Measurements from ENCODE around the gene NPAS3. TPM values are rescaled to one million over a fixed set of nuclear protein-coding genes. Genes with fewer than 3 reads are reported as not detected.

The NPAS3 gene
- total RNA-seq, 3 donors from 2014 or later = 0.26 TPM; not detected in 2

GRCh38 chr14:33584697-33585096 is 646.0 kb downstream of the NPAS3 start:
- Mint-ChIP-seq H3K4me1 (ENCODE audit: low read depth) (no peaks in the 10 kb centered on the region), H3K27me3 (ENCODE audit: low read depth) (no peaks in the 10 kb centered on the region), H3K9me3 (peaks cover 3% of the 10 kb centered on the region), H3K4me3 (no peak overlapping the region), H3K36me3 (ENCODE audit: insufficient read depth) (no peaks in the 10 kb centered on the region)
- ATAC-seq (no peak), DNase-seq (no peak)

GRCh38 chr14:33586806-33587205 is 648.1 kb downstream of the NPAS3 start:
- no peak overlapping the region for H3K4me3 Mint-ChIP-seq
- DNase-seq (no peak), ATAC-seq (no peak)
- peaks cover 3% of the 10 kb centered on the region for H3K9me3 Mint-ChIP-seq
- H3K4me1 Mint-ChIP-seq (ENCODE audit: low read depth) = no peaks in the 10 kb centered on the region
- H3K36me3 Mint-ChIP-seq (ENCODE audit: insufficient read depth) = no peaks in the 10 kb centered on the region
- H3K27me3 Mint-ChIP-seq (ENCODE audit: low read depth) = no peaks in the 10 kb centered on the region

- peaks cover 3% of the 10 kb centered on the region for H3K9me3 Mint-ChIP-seq
- no peaks in the 10 kb centered on the region for H3K4me1 Mint-ChIP-seq (ENCODE audit: low read depth)
- DNase-seq = no peak
- no peaks in the 10 kb centered on the region for H3K36me3 Mint-ChIP-seq (ENCODE audit: insufficient read depth)
- no peaks in the 10 kb centered on the region for H3K27me3 Mint-ChIP-seq (ENCODE audit: low read depth)
- no peak overlapping the region for H3K4me3 Mint-ChIP-seq
- no peak for ATAC-seq
These were observed 649.1 kb downstream of the NPAS3 start for GRCh38 chr14:33587791-33588190.

- DNase-seq (no peak), ATAC-seq (no peak)
- H3K9me3 Mint-ChIP-seq = peaks cover 3% of the 10 kb centered on the region
- H3K4me3 Mint-ChIP-seq = no peak overlapping the region
- no peaks in the 10 kb centered on the region for H3K36me3 Mint-ChIP-seq (ENCODE audit: insufficient read depth)
- no peaks in the 10 kb centered on the region for H3K4me1 Mint-ChIP-seq (ENCODE audit: low read depth)
- no peaks in the 10 kb centered on the region for H3K27me3 Mint-ChIP-seq (ENCODE audit: low read depth)
These were observed 650.1 kb downstream of the NPAS3 start for GRCh38 chr14:33588771-33589170.

GRCh38 chr14:33589334-33589733 is 650.7 kb downstream of the NPAS3 start:
- Mint-ChIP-seq H3K36me3 (ENCODE audit: insufficient read depth) (no peaks in the 10 kb centered on the region), H3K4me1 (ENCODE audit: low read depth) (no peaks in the 10 kb centered on the region), H3K4me3 (no peak overlapping the region), H3K9me3 (peaks cover 3% of the 10 kb centered on the region), H3K27me3 (ENCODE audit: low read depth) (no peaks in the 10 kb centered on the region)
- ATAC-seq (no peak), DNase-seq (no peak)

- no peak overlapping the region for H3K4me3 Mint-ChIP-seq
- no peaks in the 10 kb centered on the region for H3K4me1 Mint-ChIP-seq (ENCODE audit: low read depth)
- no peaks in the 10 kb centered on the region for H3K27me3 Mint-ChIP-seq (ENCODE audit: low read depth)
- H3K9me3 Mint-ChIP-seq = no peaks in the 10 kb centered on the region
- ATAC-seq (no peak), DNase-seq (no peak)
- H3K36me3 Mint-ChIP-seq (ENCODE audit: insufficient read depth) = no peaks in the 10 kb centered on the region
These were observed 652.4 kb downstream of the NPAS3 start for GRCh38 chr14:33590891-33591630.

- H3K36me3 Mint-ChIP-seq (ENCODE audit: insufficient read depth) = no peaks in the 10 kb centered on the region
- H3K9me3 Mint-ChIP-seq = no peaks in the 10 kb centered on the region
- DNase-seq = no peak
These were observed 653.6 kb downstream of the NPAS3 start for GRCh38 chr14:33592297-33592696.

GRCh38 chr14:33596211-33597080 is 657.8 kb downstream of the NPAS3 start:
- DNase-seq = no peak
- H3K36me3 Mint-ChIP-seq (ENCODE audit: insufficient read depth) = no peaks in the 10 kb centered on the region
- H3K27me3 Mint-ChIP-seq (ENCODE audit: low read depth) = peaks cover 2% of the 10 kb centered on the region
- no peak overlapping the region for H3K4me3 Mint-ChIP-seq
- no peaks in the 10 kb centered on the region for H3K4me1 Mint-ChIP-seq (ENCODE audit: low read depth)
- no peak for ATAC-seq
- no peaks in the 10 kb centered on the region for H3K9me3 Mint-ChIP-seq

More at GRCh38 chr14:33592297-33592696, 653.6 kb downstream of the NPAS3 start:
- Mint-ChIP-seq H3K4me3 (no peak overlapping the region), H3K4me1 (ENCODE audit: low read depth) (no peaks in the 10 kb centered on the region), H3K27me3 (ENCODE audit: low read depth) (peaks cover 2% of the 10 kb centered on the region)
- no peak for ATAC-seq

- H3K36me3 Mint-ChIP-seq (ENCODE audit: insufficient read depth) = no peaks in the 10 kb centered on the region
- no peak overlapping the region for H3K4me3 Mint-ChIP-seq
- no peaks in the 10 kb centered on the region for H3K4me1 Mint-ChIP-seq (ENCODE audit: low read depth)
- DNase-seq (no peak), ATAC-seq (no peak)
- H3K27me3 Mint-ChIP-seq (ENCODE audit: low read depth) = peaks cover 2% of the 10 kb centered on the region
- no peaks in the 10 kb centered on the region for H3K9me3 Mint-ChIP-seq
These were observed 659.9 kb downstream of the NPAS3 start for GRCh38 chr14:33598582-33598981.

- no peaks in the 10 kb centered on the region for H3K36me3 Mint-ChIP-seq (ENCODE audit: insufficient read depth)
- no peaks in the 10 kb centered on the region for H3K27me3 Mint-ChIP-seq (ENCODE audit: low read depth)
- no peak for DNase-seq
- no peaks in the 10 kb centered on the region for H3K9me3 Mint-ChIP-seq
- H3K4me1 Mint-ChIP-seq (ENCODE audit: low read depth) = no peaks in the 10 kb centered on the region
- no peak overlapping the region for H3K4me3 Mint-ChIP-seq
- ATAC-seq = no peak
These were observed 663.7 kb downstream of the NPAS3 start for GRCh38 chr14:33602396-33602795.

GRCh38 chr14:33606591-33606990 is 667.9 kb downstream of the NPAS3 start:
- Mint-ChIP-seq H3K36me3 (ENCODE audit: insufficient read depth) (no peaks in the 10 kb centered on the region), H3K9me3 (no peaks in the 10 kb centered on the region), H3K27me3 (ENCODE audit: low read depth) (peaks cover 2% of the 10 kb centered on the region), H3K4me3 (no peak overlapping the region), H3K4me1 (ENCODE audit: low read depth) (no peaks in the 10 kb centered on the region)
- DNase-seq = no peak
- ATAC-seq = no peak

- no peaks in the 10 kb centered on the region for H3K9me3 Mint-ChIP-seq
- no peak overlapping the region for H3K4me3 Mint-ChIP-seq
- no peaks in the 10 kb centered on the region for H3K4me1 Mint-ChIP-seq (ENCODE audit: low read depth)
- H3K27me3 Mint-ChIP-seq (ENCODE audit: low read depth) = peaks cover 2% of the 10 kb centered on the region
- no peak for ATAC-seq
- H3K36me3 Mint-ChIP-seq (ENCODE audit: insufficient read depth) = no peaks in the 10 kb centered on the region
- DNase-seq = no peak
These were observed 670.9 kb downstream of the NPAS3 start for GRCh38 chr14:33609582-33609981.

- ATAC-seq (no peak), DNase-seq (no peak)
- Mint-ChIP-seq H3K4me1 (ENCODE audit: low read depth) (no peaks in the 10 kb centered on the region), H3K27me3 (ENCODE audit: low read depth) (peaks cover 2% of the 10 kb centered on the region), H3K36me3 (ENCODE audit: insufficient read depth) (no peaks in the 10 kb centered on the region), H3K4me3 (no peak overlapping the region), H3K9me3 (no peaks in the 10 kb centered on the region)
These were observed 671.4 kb downstream of the NPAS3 start for GRCh38 chr14:33610121-33610520.

GRCh38 chr14:33611405-33612196 is 672.9 kb downstream of the NPAS3 start:
- no peaks in the 10 kb centered on the region for H3K9me3 Mint-ChIP-seq
- DNase-seq = no peak
- H3K36me3 Mint-ChIP-seq (ENCODE audit: insufficient read depth) = no peaks in the 10 kb centered on the region
- H3K4me1 Mint-ChIP-seq (ENCODE audit: low read depth) = no peaks in the 10 kb centered on the region
- peaks cover 2% of the 10 kb centered on the region for H3K27me3 Mint-ChIP-seq (ENCODE audit: low read depth)
- H3K4me3 Mint-ChIP-seq = no peak overlapping the region
- ATAC-seq = no peak

Data from activated T-cell treated with anti-CD3 and anti-CD28 coated beads, Interleukin-2, amount 50 U/mL, for 4 hours (primary cell).